Fibroblast of pulmonary artery (primary cell): ENCODE measurements around the gene TECPR2.

Experiments used
- DNase-seq: peaks from one replicate; pipeline ENCODE4 v3.0.0-alpha.2; 2010; ENCODE audit warnings: low read depth
- H3K4me3 ChIP-seq: replicated peaks from 2 replicates; pipeline ENCODE4 v1.5.1; 2011; ENCODE audit warnings: low read depth, mild to moderate bottlenecking, control low read depth, low read length, moderate library complexity
- TF ChIP-seq, protein P1 (sequence below): IDR thresholded peaks from 2 replicates; pipeline ENCODE4 v1.5.1; 2011; ENCODE audit warnings: mild to moderate bottlenecking, control low read depth, low read length, inconsistent platforms; ENCODE audit errors: missing control alignments

Gene TECPR2

DNA sequence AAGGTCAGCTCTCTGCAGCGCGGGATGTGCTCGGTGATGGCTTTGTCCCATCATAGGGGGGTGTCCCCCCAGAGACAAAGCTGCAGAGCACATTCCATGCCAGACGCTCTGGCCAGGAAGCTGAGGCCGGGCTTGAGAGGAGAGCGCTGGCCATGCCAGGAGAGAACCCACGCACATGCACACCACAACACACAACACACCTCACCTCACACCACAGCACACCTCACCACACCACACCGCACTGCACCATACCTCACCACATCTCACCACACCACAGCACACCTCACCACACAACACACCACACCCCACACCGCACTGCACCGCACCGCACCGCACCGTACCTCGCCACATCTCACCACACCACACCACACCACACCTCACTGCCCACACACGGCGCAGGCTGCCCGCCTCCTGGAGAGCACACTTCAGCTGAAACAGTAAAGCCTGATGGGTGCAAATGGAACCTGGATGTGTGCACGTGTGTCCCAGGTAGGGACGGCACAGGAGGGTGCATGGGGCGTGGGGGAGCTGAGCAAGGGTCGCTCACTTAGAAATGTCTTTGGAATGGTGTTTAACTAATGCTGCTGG is 136.0 kb downstream of the TECPR2 start:
- H3K4me3 ChIP-seq: no peak overlapping the region
- TF ChIP-seq, protein P1, sequence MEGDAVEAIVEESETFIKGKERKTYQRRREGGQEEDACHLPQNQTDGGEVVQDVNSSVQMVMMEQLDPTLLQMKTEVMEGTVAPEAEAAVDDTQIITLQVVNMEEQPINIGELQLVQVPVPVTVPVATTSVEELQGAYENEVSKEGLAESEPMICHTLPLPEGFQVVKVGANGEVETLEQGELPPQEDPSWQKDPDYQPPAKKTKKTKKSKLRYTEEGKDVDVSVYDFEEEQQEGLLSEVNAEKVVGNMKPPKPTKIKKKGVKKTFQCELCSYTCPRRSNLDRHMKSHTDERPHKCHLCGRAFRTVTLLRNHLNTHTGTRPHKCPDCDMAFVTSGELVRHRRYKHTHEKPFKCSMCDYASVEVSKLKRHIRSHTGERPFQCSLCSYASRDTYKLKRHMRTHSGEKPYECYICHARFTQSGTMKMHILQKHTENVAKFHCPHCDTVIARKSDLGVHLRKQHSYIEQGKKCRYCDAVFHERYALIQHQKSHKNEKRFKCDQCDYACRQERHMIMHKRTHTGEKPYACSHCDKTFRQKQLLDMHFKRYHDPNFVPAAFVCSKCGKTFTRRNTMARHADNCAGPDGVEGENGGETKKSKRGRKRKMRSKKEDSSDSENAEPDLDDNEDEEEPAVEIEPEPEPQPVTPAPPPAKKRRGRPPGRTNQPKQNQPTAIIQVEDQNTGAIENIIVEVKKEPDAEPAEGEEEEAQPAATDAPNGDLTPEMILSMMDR: no peak
- no peak for DNase-seq

DNA sequence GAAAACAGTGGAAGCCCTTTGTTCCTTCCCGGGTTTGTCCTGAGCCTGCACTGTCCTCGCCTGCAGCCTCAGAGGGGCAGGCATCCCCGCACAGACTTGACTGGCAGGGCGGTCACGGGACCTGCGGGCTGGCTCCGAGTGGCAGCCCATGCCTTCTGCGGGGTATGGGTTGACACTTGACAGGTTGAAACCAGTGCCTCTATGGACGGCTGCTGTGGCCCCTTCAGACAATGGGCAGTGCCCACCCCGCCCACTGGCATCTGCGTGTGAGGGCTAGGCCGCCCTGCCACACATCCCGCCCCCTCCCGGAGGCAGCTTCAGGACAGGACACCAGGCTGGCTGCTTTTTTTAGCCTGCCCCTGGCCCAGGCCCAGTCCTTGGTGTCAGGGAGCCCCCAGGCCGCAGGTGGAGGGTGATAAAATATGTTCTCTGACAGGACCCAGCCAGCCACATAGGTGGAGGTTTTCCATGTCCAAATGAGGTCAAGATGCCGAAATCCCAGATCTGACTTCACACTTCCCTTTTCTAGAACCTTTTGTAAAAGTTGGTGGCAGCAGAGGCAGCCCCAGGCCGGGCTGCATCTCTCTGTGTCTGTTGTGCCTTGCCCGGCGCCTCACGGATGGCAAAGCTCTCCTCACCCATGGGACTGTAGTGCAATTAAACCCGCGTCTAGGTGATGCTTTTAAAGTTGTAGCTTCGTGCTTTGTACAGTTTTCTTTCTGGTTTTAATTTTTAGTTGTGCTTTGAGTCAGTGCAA is 136.8 kb downstream of the TECPR2 start:
- TF ChIP-seq, protein P1: no peak
- no peak overlapping the region for H3K4me3 ChIP-seq
- no peak for DNase-seq

DNA sequence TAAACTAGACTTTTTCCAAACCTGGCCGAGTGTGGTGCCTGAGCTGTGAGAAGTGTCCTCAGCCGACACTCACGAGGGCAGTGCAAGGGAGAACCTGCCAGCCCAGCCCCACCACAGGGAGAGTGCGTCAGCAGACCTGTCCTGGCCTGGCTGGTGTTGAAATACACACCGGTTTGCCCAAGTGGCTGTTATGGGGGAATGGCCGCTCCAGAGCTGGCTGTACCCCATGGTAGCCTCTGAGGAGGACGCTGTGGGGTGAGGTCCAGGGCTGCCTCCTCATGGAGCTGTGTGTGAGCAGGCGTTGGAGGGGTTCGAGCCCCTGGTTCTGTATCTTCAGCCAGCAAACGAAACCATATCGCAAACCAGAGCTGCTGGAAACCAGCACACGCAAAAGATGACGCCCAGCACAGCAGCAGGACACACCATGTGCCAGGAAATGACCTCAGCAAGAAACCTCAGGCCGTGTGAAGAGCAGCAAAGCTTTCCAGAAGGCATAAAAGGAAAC is 137.5 kb downstream of the TECPR2 start:
- DNase-seq: peak; percentile 96
- H3K4me3 ChIP-seq: no peak overlapping the region
- TF ChIP-seq, protein P1: no peak

DNA sequence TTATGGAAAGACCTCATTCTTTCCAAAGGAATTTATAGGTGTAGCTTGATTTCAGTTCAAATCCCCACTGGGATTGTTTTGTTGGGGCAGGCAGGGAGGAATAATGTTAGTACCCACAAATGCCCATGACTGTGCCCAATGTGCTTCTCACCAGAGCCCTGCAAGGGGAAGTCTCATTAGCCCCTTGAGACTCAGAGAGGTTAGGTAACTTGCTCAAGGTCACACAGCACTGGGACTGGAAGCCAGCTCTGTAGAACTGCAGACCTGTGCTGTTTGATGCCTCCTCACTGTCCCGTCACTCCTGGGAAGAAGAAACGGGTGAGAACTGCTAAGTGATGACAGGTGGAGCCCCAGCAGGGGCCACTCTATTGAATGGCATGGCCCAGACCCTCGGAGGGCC is 138.0 kb downstream of the TECPR2 start:
- H3K4me3 ChIP-seq: no peak overlapping the region
- no peak for DNase-seq
- TF ChIP-seq, protein P1: no peak

DNA sequence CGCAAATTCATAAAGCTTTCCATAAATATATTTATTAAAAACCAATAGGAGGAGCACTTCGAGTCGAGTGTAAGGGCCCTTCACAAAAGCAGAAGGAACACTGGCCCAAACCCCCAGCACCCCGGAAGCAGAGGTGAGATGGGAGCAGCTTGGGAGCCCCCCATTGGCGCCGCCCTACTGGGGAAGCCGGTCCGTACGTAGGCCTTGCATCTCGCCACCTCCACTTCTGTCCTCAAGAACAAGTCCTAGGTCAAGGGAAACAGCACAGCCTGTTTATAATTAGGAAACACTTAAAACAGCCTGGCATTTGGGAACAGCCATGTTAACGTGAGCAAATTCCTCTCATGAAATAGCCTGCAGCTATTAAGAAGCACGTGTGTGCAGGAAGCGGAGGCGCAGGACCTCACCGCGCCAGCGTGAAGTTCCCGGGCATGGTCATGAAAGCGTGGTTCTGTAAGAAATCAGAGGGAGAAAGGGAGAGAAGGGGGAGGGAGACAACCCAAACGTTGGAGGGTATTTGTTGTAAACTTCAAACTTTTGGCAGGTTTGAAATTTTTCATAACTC is 139.1 kb downstream of the TECPR2 start:
- H3K4me3 ChIP-seq: no peak overlapping the region
- DNase-seq: no peak
- TF ChIP-seq, protein P1: no peak

DNA sequence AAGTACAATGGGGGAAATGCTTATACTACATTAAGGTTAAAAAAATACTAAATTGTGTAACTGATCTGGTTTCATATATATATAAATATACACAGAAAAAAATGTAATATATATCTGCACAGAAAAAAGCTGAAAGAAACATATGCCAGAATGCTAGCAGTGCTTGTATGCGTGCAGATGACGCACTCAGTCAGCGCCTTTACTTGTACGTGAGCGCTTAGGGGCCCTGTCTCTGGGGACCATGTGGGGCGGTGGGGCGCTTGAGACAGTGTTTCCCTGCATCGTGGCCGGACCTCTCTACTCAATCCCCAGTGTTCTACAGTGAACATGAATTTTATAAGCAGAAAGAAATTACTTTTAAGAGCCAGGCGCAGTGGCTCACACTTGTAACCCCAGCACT is 139.8 kb downstream of the TECPR2 start:
- TF ChIP-seq, protein P1: no peak
- H3K4me3 ChIP-seq: no peak overlapping the region
- no peak for DNase-seq
